ENCODE measurements around the gene YPEL5.
"Not testable (repeated sequence)": the region's sequence is repeated elsewhere in the genome, so short reads cannot be mapped to it uniquely, and the experiment has no call there.

Gene YPEL5

DNA sequence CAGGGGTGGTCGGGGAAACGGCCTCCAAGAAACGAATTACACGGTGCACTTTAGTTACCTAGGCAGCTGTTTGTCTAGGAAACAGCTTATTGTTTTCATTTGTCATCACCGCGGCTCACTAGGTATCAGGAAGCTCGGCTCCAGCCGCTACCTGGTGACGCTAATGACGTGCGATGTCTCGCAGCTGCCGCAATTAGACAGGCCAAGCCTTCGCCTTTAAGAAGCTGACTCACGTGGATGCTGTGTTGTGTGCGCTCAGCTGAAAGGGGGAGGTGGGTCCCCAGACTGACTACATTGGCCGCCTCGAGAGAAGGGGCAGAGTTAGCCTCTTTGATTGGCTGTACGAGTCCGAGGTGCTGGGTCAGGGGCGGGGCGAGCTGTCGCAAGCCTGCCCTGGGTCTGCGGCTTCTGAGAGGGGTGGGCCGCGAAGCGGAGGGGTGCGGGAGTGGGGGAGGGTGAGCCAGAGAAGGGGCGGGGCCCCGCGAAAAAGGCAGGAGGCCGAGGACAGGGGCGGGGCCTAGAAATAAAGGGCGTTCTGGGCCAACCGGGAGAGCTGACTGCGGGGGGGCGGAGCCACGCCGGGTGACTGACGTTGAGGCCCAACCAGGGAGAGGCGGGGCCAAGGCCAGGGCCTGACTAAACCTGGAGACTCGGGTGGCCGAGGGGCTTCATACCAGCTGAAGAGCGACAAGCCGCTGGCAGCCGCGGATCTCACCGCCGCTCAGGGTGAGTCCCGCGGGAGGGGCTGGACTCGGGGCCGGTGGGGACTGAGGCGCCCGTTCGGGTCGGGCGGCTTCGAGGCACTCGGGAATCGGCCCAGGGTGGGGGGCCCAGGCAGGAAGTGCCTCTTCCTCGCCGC is at the start of gene YPEL5:
TSS of gene YPEL5 (plus strand) at position 671 of the 859 bp plus-strand sequence. CDS start 9,645 bp downstream, outside the sequence.
- DNase-seq: peak; percentile 95

DNA sequence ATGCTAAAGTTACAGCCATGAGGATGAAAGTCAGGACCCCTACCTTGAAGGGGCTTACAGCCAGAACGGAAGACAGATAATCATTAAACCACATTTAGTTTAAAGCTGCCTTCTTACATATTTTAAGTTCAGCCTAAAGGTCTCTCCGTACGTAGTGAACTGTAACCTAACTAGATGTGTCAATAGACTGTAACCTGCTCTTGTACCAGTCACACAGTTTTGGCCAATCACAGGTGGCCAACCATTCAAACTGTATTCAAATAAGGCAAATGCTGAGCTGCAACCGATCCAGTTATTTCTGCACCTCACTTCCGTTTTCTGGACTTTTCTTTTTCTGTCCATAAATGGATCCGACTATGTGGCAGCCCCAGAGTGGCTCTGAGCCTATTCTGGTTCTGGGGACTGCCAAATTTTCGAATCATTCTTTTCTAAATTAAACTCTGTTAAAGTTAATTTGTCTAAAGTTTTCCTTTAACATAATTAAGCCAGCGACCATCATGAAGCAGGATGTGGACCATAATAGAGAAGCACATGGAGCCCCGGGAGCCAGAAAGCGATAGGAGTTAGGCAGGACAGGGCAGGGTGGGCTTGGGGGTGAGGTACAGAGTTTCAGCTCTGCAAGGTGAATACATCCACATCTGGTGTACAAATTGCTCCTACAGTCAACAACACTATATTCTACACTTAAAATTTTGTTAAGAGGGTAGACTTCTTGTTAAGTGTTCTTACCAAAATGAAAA is 48.4 kb upstream of the YPEL5 start:
- no peak for DNase-seq

DNA sequence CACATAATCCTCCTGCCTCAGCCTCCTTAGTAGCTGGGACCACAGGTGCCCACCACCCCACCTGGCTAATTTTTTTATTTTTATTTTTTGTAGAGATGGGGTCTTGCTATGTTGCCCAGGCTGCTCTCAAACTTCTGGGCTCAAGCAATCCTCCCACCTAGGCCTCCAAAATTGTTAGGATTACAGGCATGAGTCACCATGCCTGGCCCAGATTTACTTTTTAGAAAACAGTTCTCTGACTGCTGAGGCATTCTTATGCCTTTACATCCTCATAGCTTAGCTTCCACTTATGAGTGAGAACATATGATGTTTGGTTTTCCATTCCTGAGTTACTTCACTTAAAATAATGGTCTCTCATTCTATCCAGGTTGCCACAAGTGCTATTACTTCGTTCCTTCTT is 47.4 kb upstream of the YPEL5 start:
- not testable (repeated sequence) for DNase-seq

- DNase-seq: not testable (repeated sequence)
These were observed 46.1 kb upstream of the YPEL5 start for GRCh38 chr2:30100691-30101090.

DNA sequence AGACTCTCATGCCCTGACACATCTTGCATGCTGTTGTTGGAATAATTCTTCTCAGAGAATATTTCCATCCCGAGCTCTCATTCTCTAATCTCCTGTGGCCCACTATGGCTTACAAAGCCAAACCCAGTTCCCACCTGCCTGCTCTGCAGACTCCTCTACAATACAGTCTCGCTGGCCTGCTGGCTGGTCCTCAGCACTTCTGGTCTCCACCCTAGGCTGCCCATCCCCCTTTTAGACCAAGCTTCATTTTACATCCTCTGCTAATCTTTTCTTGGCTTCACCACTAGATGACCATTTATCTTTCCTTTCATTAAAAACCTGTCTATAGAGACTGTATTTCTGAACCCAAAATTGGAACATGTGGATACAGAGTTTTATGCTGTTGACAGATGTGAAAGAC is 42.5 kb upstream of the YPEL5 start:
- DNase-seq: no peak

GRCh38 chr2:30105556-30105955 is 41.3 kb upstream of the YPEL5 start:
- no peak for DNase-seq

DNA sequence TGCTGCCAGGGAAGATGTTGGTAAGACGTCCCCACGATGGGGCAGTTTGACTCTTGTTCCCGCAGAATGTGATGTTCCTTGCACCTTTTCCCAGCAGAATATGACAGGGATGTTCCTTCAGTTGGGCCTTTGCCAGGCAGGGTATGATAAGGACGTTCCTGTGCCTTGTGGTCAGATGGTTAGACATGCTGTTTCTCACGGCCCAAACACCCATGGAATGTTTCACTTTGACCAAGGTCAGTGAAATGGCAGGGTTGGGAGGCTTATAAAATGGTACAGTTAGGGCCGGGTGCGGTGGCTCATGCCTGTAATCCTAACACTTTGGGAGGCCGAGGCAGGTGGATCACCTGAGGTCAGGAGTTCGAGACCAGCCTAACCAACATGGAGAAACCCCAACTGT is 40.3 kb upstream of the YPEL5 start:
- no peak for DNase-seq

DNA sequence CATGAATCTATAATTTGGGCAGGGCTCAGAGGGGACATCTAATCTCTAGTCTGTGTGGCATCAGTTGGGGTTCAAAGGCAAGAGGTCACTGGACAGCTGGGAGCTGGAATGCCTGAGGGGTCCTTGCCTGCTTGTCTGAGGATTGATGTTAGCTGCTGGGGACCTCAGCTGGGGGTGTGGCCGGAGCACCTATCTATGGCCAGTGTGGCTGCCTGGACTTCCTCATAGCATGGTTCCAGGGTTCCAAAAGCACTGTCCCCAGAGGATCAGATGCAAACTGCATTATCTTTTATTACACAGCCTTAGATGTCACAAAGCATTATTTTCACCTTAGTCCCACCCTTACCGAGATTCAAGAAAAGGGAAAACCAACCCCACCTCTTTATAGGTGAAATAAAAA is 38.6 kb upstream of the YPEL5 start:
- DNase-seq: no peak

GRCh38 chr2:30108851-30109250 is 38.0 kb upstream of the YPEL5 start:
- no peak for DNase-seq

DNA sequence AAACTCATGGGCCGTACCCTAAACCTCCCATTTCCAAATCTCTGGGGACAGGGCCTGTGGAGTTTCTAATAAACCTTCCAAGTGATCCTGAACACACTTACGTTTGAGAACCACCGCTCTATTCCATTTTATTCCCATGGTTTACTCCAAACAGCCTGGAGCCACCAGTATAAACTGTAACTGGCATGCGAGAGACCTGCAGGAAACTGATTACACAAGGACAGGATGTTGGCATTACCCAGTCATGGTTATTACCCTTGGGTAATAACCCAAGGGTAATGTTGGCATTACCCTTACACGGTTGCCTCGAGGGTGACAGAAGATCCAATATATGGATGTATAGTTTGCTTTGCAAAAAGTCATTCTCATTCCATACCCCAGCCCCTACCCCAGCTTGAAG is 37.0 kb upstream of the YPEL5 start:
- no peak for DNase-seq

- DNase-seq: no peak
These were observed 36.0 kb upstream of the YPEL5 start for GRCh38 chr2:30110773-30111172.

GRCh38 chr2:30111186-30111585 is 35.6 kb upstream of the YPEL5 start:
- DNase-seq: not testable (repeated sequence)

GRCh38 chr2:30112561-30112960 is 34.2 kb upstream of the YPEL5 start:
- DNase-seq: no peak

DNA sequence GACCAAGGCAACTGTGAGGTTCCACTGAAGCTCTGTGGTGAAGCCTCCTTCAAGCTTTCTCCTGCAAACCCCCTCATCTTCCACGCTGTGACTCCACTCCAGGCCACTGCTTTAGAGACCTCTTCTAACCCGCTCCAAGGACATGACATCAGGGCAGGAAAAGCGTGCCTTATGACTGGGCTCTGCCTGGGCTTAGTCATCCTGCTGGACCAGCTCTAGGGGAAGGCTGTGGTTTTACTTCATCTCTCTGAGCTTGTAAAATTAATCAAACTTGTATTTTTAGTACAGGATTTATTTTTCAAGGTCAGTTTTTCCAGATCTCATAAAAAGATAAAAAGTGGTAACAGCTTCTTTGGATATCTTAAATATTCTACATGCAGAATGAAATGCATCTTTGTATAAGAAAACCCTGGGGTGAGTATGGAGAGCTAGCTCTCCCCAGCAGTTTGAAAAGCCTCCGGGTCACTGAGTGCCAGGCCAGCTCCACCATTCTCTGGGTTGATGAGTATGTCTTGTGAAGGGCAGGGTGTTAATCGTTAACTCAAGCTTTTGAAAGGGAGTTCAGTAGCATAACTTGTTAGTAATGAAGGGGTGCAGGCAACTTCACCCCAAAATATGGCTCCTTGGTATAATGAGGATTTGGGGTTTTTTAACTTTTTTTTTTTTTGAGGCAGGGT is 33.1 kb upstream of the YPEL5 start:
- no peak for DNase-seq

DNA sequence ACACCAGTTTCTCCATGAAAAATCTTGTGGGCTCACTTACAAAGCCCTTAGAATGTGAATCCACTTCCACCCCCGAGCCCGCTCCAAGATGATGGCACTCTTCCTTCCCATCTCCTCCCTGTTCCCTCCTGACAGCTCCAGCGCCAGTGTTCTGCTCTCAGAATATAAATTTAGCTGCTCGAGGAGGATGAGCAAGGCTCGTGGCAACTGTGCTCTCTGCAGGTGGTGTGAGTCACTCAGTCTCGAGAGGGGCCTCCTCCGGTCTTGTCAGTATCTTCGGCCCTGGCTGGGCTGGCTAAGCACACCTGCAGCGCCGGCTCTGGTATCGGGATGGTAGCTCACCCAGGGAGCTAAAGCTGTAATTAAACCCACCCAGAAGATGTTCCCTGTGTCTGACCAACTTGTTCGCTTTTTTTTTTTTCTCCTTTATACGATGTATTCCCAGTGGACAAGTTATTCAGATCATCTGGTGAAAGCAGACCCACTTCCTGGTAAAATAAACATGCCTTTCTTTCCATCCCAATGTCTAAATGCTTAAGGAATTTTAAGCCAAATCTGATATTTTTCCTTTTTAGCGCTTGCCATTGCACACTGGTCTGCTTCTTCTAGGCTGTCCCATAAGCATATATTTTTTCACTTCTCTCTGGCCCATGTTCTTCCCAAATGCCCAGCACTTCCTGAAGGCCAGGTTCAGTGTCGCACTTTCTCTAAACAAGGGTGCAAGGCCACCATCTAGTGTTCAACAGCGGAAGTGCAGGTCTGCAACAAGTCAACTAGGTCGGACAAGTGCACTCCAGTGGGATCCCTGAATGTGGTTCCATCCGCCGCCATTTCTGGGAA is 31.4 kb upstream of the YPEL5 start:
- peak; percentile 66 for DNase-seq

- no peak for DNase-seq
These were observed 30.9 kb upstream of the YPEL5 start for GRCh38 chr2:30115981-30116285.

DNA sequence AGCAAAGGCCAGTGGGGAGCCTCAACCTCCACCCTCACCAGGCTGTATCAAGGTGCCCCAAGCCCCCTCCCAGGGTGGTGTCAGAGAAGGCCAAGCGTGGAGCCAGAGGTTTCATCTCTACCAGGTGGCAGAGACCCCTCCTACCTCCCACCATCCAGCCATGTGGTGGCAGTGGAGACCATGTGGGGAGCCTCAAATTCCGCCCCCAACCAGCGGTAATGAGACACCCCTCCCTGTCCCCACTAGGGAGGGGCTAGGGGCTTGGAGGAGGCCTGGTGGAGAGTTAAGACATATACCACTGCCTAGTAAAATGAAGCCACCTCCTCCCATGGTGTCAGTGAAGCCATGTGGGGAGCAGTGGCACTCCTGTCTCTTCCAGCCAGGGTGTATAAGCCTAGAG is 24.4 kb upstream of the YPEL5 start:
- no peak for DNase-seq

GRCh38 chr2:30127016-30127893 is 19.6 kb upstream of the YPEL5 start:
- DNase-seq: no peak

- no peak for DNase-seq
These were observed 12.2 kb upstream of the YPEL5 start for GRCh38 chr2:30134582-30134981.

DNA sequence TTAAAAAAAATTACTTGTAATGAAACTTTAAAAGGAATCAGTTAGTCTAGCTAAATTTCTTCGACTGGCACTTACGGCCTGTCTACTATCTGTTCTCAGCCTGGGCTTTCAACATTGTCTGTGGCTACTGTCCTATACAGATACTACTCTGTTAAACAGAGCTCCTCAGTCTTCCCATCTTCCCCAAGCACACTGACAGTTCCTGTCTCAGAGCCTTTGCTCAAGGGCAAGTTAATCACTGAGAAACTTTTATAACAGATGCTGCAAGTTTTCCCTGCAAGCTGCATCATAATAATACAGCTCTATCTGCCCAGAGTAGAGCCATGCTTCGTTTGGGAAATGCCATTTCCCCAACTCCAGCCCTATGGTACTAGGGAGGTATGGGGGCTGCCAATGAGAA is 11.3 kb upstream of the YPEL5 start:
- no peak for DNase-seq

GRCh38 chr2:30136764-30137444 is 9.9 kb upstream of the YPEL5 start:
- DNase-seq: no peak

Measured in NCI-H1694 (cell line).